CD4-positive, alpha-beta T cell treated with Interleukin-15 for 4 hours (primary cell): ENCODE measurements around the gene ERC1.
"Not testable (repeated sequence)": the region's sequence is repeated elsewhere in the genome, so short reads cannot be mapped to it uniquely, and the experiment has no call there.

Experiments used
- DNase-seq: peaks from one replicate; pipeline ENCODE4 v3.0.0-alpha.2; 2020; ENCODE audit warnings: low spot score

The ERC1 gene

GRCh38 chr12:1189163-1189562 is 198.1 kb downstream of the ERC1 start:
- DNase-seq = no peak

- DNase-seq = no peak
These were observed 204.5 kb downstream of the ERC1 start for GRCh38 chr12:1195513-1195912.

- no peak for DNase-seq
These were observed 206.4 kb downstream of the ERC1 start for GRCh38 chr12:1197264-1198018.

DNA sequence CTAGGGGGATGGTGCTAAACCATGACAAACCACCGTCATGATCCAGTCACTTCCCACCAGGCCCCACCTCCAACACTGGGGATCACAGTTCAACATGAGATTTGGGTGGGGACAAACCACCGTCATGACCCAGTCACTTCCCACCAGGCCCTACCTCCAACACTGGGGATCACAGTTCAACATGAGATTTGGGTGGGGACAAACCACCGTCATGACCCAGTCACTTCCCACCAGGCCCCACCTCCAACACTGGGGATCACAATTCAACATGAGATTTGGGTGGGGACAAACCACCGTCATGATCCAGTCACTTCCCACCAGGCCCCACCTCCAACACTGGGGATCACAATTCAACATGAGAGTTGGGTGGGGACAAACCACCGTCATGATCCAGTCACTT is 207.8 kb downstream of the ERC1 start:
- DNase-seq = not testable (repeated sequence)

GRCh38 chr12:1199700-1200099 is 208.7 kb downstream of the ERC1 start:
- no peak for DNase-seq

- no peak for DNase-seq
These were observed 210.0 kb downstream of the ERC1 start for GRCh38 chr12:1201030-1201429.

- no peak for DNase-seq
These were observed 210.9 kb downstream of the ERC1 start for GRCh38 chr12:1201886-1202285.

DNA sequence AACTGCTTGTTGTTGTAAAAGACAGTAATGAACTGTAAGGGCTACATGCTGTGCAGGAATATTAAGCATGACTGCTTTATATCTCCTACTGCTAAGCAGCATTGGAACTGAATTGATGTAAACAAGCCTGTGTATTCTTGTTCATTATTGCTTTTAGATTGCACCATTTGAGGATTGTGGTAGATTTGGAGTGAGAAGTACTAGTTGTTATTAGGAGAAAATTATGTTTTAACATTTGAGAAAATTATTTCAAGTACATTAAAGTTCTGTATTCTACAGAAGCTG is 212.7 kb downstream of the ERC1 start:
- DNase-seq = no peak

GRCh38 chr12:1204581-1205121 is 213.6 kb downstream of the ERC1 start:
- peak; percentile 24 for DNase-seq

DNA sequence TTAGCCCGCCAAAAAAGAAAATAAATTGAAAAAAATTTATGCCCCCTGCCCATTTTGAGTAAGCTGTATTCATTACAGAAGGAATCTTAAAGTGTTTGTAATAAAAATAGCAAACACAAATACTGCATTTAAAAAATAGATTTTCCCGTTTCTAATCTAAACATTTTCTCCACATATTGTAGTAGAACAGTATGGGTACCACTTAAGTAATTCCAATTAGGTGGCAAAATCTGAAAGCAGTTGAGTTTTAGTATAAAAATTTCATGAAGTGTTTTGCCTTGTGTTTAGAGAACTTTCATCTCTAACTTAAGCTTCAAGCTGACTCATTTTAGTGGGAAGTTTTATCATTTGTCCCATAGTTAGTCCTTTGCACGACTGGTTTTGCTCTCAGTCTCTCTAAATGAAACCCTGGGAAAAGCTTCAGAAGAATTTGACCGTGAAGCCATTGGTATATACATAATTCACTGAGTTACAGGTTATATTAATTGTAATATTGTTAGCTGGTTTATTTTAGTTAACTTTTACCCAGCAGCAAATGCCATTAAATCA is 214.6 kb downstream of the ERC1 start:
- no peak for DNase-seq

DNA sequence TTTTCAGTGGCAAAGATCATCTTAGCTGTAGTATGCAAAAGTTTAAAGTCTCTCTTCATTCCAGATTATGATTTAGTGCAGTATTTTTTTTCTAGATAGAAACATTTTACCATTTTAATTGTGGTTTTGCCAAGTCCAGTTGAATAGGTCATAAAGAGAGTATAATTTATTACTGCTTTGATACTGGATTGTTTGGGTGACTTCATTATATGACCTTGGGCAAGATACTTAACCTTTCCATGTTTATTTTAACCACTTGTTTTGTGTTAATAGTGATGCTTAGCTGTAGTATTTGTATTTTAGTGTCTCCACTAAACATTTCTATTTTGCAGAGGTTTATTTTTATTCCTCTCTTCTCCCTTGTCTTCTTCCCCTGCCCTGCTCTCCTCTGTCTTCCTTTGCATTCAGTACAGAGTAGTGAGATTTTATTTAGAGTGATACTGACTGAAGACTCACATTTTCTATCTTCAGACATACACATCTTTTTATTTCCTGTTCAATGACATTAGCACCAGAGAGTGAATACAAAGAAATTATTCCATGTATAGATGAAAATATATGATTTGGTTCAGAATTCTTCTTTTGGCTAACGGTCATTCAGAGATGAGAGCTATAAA is 215.2 kb downstream of the ERC1 start:
- DNase-seq = no peak

GRCh38 chr12:1207276-1207675 is 216.3 kb downstream of the ERC1 start:
- DNase-seq = no peak

GRCh38 chr12:1208719-1209118 is 217.7 kb downstream of the ERC1 start:
- not testable (repeated sequence) for DNase-seq

GRCh38 chr12:1212526-1212925 is 221.5 kb downstream of the ERC1 start:
- DNase-seq = no peak

- DNase-seq = no peak
These were observed 222.2 kb downstream of the ERC1 start for GRCh38 chr12:1213205-1213604.

- no peak for DNase-seq
These were observed 222.7 kb downstream of the ERC1 start for GRCh38 chr12:1213618-1214205.

GRCh38 chr12:1216560-1216959 is 225.5 kb downstream of the ERC1 start:
- DNase-seq = no peak

DNA sequence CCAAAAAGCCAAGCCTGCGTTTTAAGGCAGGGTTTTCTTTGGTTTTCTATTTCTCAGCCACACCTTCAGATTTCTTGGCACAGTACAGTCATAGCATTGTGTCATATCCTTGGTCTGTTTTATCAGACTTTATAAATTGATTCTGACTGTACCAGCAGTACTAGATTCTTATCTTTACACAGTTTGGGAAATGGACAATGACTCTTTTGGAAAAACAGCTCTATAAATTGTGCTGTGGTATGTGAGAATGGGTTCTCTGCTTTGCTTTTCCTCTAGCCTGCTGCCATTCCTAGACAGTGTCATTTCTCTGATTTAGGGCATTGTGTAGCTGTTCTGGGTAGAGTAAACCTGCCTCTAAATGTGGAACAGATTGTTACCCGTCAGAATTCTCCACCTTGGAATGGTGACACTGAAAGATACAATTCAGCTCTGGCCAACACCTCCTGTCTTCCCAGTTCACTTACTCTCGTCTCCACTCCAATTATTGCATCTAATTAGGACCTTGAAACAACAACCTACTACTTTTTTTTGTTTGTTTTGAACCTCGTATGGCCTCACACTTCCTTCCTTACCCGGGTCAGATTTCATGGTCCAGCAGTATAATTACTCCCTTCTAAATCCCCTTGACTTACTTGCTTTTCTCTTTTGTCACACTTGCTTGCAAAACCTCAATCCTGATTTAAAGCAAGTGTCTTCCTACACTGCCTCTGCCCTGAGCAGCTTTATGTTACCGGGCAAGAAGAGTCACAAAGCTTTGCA is 226.3 kb downstream of the ERC1 start:
- DNase-seq = no peak

- DNase-seq = no peak
These were observed 227.3 kb downstream of the ERC1 start for GRCh38 chr12:1218369-1218768.

DNA sequence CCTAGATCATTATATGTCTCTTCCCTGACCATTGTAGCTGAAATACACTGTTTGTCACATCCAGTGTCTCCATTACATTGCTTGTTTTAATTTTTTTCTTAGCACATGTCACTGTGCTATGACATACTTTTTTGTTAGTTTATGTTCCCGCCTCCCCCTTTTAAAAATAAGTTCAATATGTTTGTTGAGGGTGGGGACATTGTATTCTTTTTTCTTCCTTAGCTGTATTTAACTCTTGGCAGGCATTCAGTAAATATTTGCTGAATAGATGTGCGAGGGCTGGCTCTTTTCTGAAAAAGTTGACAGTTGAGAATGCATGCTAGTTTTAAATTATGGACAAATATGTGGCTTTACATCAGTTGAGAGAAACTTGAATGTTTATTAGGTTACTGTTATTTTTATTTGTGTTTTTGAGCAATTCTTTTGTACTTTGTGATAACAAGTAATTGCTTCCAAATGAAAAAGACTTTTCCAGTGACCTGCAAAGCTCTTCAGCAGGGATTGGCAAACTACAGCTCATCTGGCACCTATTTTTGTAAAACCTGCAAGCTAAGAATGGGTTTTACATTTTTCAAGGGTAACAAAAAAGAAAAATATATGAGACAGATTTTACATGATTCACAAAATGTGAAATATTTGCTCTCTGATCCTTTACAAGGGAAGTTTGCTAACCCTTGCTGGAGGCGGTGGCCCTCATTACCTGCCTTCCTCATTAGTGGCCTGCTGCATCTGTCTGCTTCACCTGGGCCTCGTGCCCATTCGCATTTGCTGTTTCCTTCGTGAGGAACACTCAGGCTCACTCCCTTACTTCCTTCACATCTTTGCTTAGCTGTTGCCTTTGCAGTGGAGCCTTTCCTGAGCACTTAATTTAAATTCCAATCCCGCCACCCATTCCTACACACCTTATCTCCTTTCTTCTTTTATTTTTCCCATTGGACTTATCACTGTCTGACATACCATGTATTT is 229.4 kb downstream of the ERC1 start:
- DNase-seq = no peak
